WTC11 (cell line): ENCODE data around the gene TIMM23B. TPM values are rescaled to one million over a fixed set of nuclear protein-coding genes. Genes with fewer than 3 reads are reported as not detected.
"Not testable (repeated sequence)": the region's sequence is repeated elsewhere in the genome, so short reads cannot be mapped to it uniquely, and the experiment has no call there.

Experiments used
- ATAC-seq: fragments of 200-7000 bp; cut with Tn5 transposase; 2 replicates; pipeline ENCODE4 v1.10.0; 2021; ENCODE audit warnings: mild to moderate bottlenecking, moderate library complexity
- CTCF ChIA-PET: fragments of 300-600 bp; sonication (Branson Sonifier 250); formaldehyde crosslinking; loops from one replicate; lab custom pipeline; 2021; ENCODE audit warnings: antibody characterized with exemption; lab: Charles Lee
- POLR2A ChIA-PET: fragments of 350-600 bp; sonication (Branson Sonifier 250); formaldehyde crosslinking; loops from one replicate; lab custom pipeline; 2021; ENCODE audit warnings: antibody characterized with exemption; lab: Charles Lee
- DNase-seq: peaks from one replicate; pipeline ENCODE4 v3.0.0; 2021; ENCODE audit warnings: low spot score
- H3K27ac Mint-ChIP-seq: 2 replicates; pipeline ENCODE4 v1.8.0; 2021; ENCODE audit warnings: mixed read lengths
- H3K27me3 Mint-ChIP-seq: 2 replicates; pipeline ENCODE4 v1.8.0; 2021; ENCODE audit warnings: low read depth, mild to moderate bottlenecking, moderate library complexity, mixed read lengths
- H3K36me3 Mint-ChIP-seq: 2 replicates; pipeline ENCODE4 v1.8.0; 2021; ENCODE audit warnings: mixed read lengths
- H3K4me1 Mint-ChIP-seq: 2 replicates; pipeline ENCODE4 v1.8.0; 2022; ENCODE audit warnings: mixed read lengths
- H3K4me3 Mint-ChIP-seq: 2 replicates; pipeline ENCODE4 v1.8.0; 2021; ENCODE audit warnings: mild to moderate bottlenecking, moderate library complexity, mixed read lengths
- H3K9me3 Mint-ChIP-seq: 2 replicates; pipeline ENCODE4 v1.8.0; 2021; ENCODE audit warnings: mixed read lengths
- total RNA-seq: library from RNA; stranded (reverse); gene quantifications from 3 replicates; pipeline ENCODE4 v1.2.3, GENCODE V29; 2021

TIMM23B gene
- total RNA-seq, 1 experiment from 2014 or later = 18.7 TPM

GRCh38 chr10:49910295-49910694, 31.6 kb upstream of the TIMM23B start:
- peaks cover 13% of the 10 kb centered on the region for H3K36me3 Mint-ChIP-seq

GRCh38 chr10:49916451-49916850, 25.4 kb upstream of the TIMM23B start:
- H3K4me3 Mint-ChIP-seq, H3K27me3 Mint-ChIP-seq, POLR2A ChIA-PET, DNase-seq, H3K27ac Mint-ChIP-seq, H3K4me1 Mint-ChIP-seq, CTCF ChIA-PET, ATAC-seq, H3K9me3 Mint-ChIP-seq: not testable (repeated sequence)
- peaks cover 16% of the 10 kb centered on the region for H3K36me3 Mint-ChIP-seq

More at GRCh38 chr10:49910295-49910694, 31.6 kb upstream of the TIMM23B start:
- H3K4me1 Mint-ChIP-seq, ATAC-seq, H3K4me3 Mint-ChIP-seq, CTCF ChIA-PET, H3K27me3 Mint-ChIP-seq, H3K27ac Mint-ChIP-seq, POLR2A ChIA-PET, H3K9me3 Mint-ChIP-seq, DNase-seq: not testable (repeated sequence)

- Mint-ChIP-seq H3K4me1 (peaks cover 11% of the 10 kb centered on the region), H3K36me3 (peaks cover 15% of the 10 kb centered on the region)
- DNase-seq, H3K9me3 Mint-ChIP-seq, POLR2A ChIA-PET, H3K27ac Mint-ChIP-seq, CTCF ChIA-PET, H3K27me3 Mint-ChIP-seq, H3K4me3 Mint-ChIP-seq, ATAC-seq: not testable (repeated sequence)
Measured at GRCh38 chr10:49917927-49918326, 23.9 kb upstream of the TIMM23B start.

GRCh38 chr10:49922041-49922440, 19.8 kb upstream of the TIMM23B start:
- H3K9me3 Mint-ChIP-seq, H3K36me3 Mint-ChIP-seq, CTCF ChIA-PET, DNase-seq, POLR2A ChIA-PET, H3K27me3 Mint-ChIP-seq: not testable (repeated sequence)
- Mint-ChIP-seq H3K27ac (peak overlapping the region; percentile 87), H3K4me1 (peaks cover 25% of the 10 kb centered on the region), H3K4me3 (peak overlapping the region; percentile 16; the same call in 1 of the 2 replicates)
- peak; percentile 85 for ATAC-seq

GRCh38 chr10:49923572-49923971, 18.3 kb upstream of the TIMM23B start:
- CTCF ChIA-PET, DNase-seq, H3K36me3 Mint-ChIP-seq, H3K27me3 Mint-ChIP-seq, ATAC-seq, POLR2A ChIA-PET, H3K4me3 Mint-ChIP-seq, H3K27ac Mint-ChIP-seq, H3K9me3 Mint-ChIP-seq: not testable (repeated sequence)
- H3K4me1 Mint-ChIP-seq = peaks cover 25% of the 10 kb centered on the region

GRCh38 chr10:49931276-49931675, 10.6 kb upstream of the TIMM23B start:
- ATAC-seq, H3K4me1 Mint-ChIP-seq, CTCF ChIA-PET, H3K9me3 Mint-ChIP-seq, H3K27ac Mint-ChIP-seq, POLR2A ChIA-PET, DNase-seq, H3K27me3 Mint-ChIP-seq, H3K4me3 Mint-ChIP-seq: not testable (repeated sequence)
- peaks cover 16% of the 10 kb centered on the region; the same call in 1 of the 2 replicates for H3K36me3 Mint-ChIP-seq

GRCh38 chr10:49931959-49932728, 9.7 kb upstream of the TIMM23B start:
- H3K27ac Mint-ChIP-seq, H3K4me3 Mint-ChIP-seq, H3K27me3 Mint-ChIP-seq, ATAC-seq, H3K9me3 Mint-ChIP-seq, POLR2A ChIA-PET, DNase-seq, H3K4me1 Mint-ChIP-seq, CTCF ChIA-PET: not testable (repeated sequence)
- peaks cover 12% of the 10 kb centered on the region; the same call in 1 of the 2 replicates for H3K36me3 Mint-ChIP-seq

- Mint-ChIP-seq H3K4me1 (peaks cover 12% of the 10 kb centered on the region), H3K27ac (peak overlapping the region; percentile 97), H3K36me3 (peaks cover 18% of the 10 kb centered on the region), H3K4me3 (peak overlapping the region; percentile 98)
- POLR2A ChIA-PET, H3K9me3 Mint-ChIP-seq, DNase-seq, H3K27me3 Mint-ChIP-seq, CTCF ChIA-PET: not testable (repeated sequence)
- ATAC-seq = peak; percentile 9; the same call in 1 of the 2 replicates
Measured at GRCh38 chr10:49942339-49942705, 469 bp downstream of the TIMM23B start.

GRCh38 chr10:49943607-49944006, 1.8 kb downstream of the TIMM23B start:
- DNase-seq, ATAC-seq, H3K9me3 Mint-ChIP-seq, H3K27me3 Mint-ChIP-seq, H3K27ac Mint-ChIP-seq: not testable (repeated sequence)
- ChIA-PET CTCF (interaction anchor here (0.6 kb wide), 1 partner anchor 297 kb away, joined by 3 read pairs; no protein-coding TSS in a partner anchor), POLR2A (interaction anchor here (0.7 kb wide), 1 partner anchor 140 kb away, joined by 9 read pairs; no protein-coding TSS in a partner anchor)
- Mint-ChIP-seq H3K4me1 (peaks cover 12% of the 10 kb centered on the region), H3K36me3 (peaks cover 18% of the 10 kb centered on the region), H3K4me3 (peak overlapping the region; percentile 30; the same call in 1 of the 2 replicates)

GRCh38 chr10:49948142-49948541, 6.3 kb downstream of the TIMM23B start:
- H3K27ac Mint-ChIP-seq, H3K27me3 Mint-ChIP-seq, H3K9me3 Mint-ChIP-seq, ATAC-seq, POLR2A ChIA-PET, CTCF ChIA-PET, DNase-seq, H3K4me1 Mint-ChIP-seq, H3K4me3 Mint-ChIP-seq: not testable (repeated sequence)
- H3K36me3 Mint-ChIP-seq = peaks cover 14% of the 10 kb centered on the region

GRCh38 chr10:49948737-49949136, 6.9 kb downstream of the TIMM23B start:
- POLR2A ChIA-PET, ATAC-seq, H3K27ac Mint-ChIP-seq, H3K9me3 Mint-ChIP-seq, H3K4me1 Mint-ChIP-seq, CTCF ChIA-PET, H3K27me3 Mint-ChIP-seq, DNase-seq, H3K4me3 Mint-ChIP-seq: not testable (repeated sequence)
- H3K36me3 Mint-ChIP-seq = peaks cover 13% of the 10 kb centered on the region

- H3K9me3 Mint-ChIP-seq, CTCF ChIA-PET, H3K27me3 Mint-ChIP-seq, H3K27ac Mint-ChIP-seq, ATAC-seq, POLR2A ChIA-PET, DNase-seq, H3K36me3 Mint-ChIP-seq, H3K4me3 Mint-ChIP-seq, H3K4me1 Mint-ChIP-seq: not testable (repeated sequence)
Measured at GRCh38 chr10:49952006-49952405, 10.2 kb downstream of the TIMM23B start.
